Measurements from ENCODE around the gene C14orf119. TPM values are rescaled to one million over a fixed set of nuclear protein-coding genes. Genes with fewer than 3 reads are reported as not detected.

The C14orf119 gene
- total and polyA plus RNA-seq, 2 donors from 2014 or later: 42.8 to 56.6 TPM

DNA sequence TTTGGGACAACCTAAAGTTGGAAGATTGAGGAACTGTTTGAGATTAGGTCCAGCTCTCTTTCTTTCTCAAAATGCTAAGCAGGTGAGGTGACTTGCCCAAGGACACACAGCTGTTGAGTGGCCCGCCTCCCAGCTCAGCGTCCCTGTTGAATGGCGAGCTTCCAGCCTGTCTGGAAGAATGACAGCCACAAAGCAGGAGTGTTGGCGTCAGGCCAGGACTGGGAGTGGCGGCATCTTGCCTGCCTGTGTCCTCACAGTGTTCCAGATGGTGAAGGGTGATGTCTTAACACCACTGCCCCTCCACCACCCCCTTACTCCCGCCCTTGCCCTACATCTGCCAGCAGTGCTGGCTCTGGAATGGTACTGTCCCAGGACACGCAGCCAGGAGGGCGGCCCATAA lies 28.1 kb downstream of the C14orf119 start:
- peak overlapping the region in 1 of 2 donors; percentile 23 for H3K27ac ChIP-seq (ENCODE audit: low read depth in 2 of 2, low read length in 2 of 2)
- no peak overlapping the region for H3K9ac ChIP-seq (ENCODE audit: low read length in 3 of 3)
- H3K27me3 ChIP-seq (ENCODE audit: control insufficient read depth, insufficient read depth, low read length): no peaks in the 10 kb centered on the region
- DNase-seq: peak in 3 of 5 donors; percentile 39 to 76 (median 61)
- H3K36me3 ChIP-seq (ENCODE audit: control insufficient read depth in 2 of 3, insufficient read depth in 3 of 3, low read length in 3 of 3): peaks cover 0 to 16% (median 8%) of the 10 kb centered on the region in 3 donors
- intact Hi-C loops (cut with DNase I): loop anchor here (5.0 kb wide), 1 partner anchor 64 kb away; no protein-coding TSS in a partner anchor
- TF ChIP-seq, protein P1, sequence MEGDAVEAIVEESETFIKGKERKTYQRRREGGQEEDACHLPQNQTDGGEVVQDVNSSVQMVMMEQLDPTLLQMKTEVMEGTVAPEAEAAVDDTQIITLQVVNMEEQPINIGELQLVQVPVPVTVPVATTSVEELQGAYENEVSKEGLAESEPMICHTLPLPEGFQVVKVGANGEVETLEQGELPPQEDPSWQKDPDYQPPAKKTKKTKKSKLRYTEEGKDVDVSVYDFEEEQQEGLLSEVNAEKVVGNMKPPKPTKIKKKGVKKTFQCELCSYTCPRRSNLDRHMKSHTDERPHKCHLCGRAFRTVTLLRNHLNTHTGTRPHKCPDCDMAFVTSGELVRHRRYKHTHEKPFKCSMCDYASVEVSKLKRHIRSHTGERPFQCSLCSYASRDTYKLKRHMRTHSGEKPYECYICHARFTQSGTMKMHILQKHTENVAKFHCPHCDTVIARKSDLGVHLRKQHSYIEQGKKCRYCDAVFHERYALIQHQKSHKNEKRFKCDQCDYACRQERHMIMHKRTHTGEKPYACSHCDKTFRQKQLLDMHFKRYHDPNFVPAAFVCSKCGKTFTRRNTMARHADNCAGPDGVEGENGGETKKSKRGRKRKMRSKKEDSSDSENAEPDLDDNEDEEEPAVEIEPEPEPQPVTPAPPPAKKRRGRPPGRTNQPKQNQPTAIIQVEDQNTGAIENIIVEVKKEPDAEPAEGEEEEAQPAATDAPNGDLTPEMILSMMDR (IDR thresholded peaks at IDR 0.05; ENCODE audit: borderline replicate concordance, extremely low read depth, insufficient read depth): no peak
- peaks cover 5 to 8% (median 5%) of the 10 kb centered on the region in 3 donors for H3K4me1 ChIP-seq (ENCODE audit: control insufficient read depth in 2 of 3, insufficient read depth in 2 of 3, low read depth in 1 of 3, low read length in 3 of 3)
- no peak overlapping the region for H3K4me3 ChIP-seq (ENCODE audit: low read length in 3 of 3)
- no peak for FAIRE-seq
- no peaks in the 10 kb centered on the region for H3K9me3 ChIP-seq (ENCODE audit: control insufficient read depth in 2 of 3, insufficient read depth in 1 of 3, low read length in 3 of 3)

DNA sequence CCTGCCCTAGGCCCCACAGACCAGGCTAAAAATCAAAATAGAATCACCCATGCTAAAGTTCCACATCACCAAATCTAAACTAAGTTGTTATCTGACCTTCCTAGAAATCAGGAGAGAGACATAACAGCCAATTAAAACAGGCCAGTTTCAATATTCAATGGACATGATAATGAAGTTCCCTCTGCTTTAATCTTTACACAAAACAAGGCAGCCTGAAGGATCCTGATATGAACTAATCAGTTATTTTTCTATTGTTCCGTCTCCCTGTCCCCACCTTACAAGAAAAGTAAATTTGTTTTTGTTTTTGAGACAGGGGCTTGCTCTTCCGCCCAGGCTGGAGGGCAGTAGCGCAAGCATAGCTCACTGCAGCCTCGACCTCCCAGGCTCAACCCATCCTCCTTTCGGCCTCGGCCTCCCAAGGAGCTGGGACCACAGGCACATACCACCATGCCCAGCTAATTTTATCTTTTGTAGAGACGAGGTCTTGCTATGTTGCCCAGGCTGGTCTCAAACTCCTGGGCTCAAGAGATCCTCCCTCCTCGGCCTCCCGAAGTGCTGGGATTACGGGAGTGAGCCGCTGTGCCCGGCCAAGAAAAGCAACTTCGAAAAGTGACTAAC lies 29.1 kb downstream of the C14orf119 start:
- DNase-seq (no peak), FAIRE-seq (no peak)
- Histone ChIP-seq H3K9me3 (ENCODE audit: control insufficient read depth in 2 of 3, insufficient read depth in 1 of 3, low read length in 3 of 3) (no peaks in the 10 kb centered on the region), H3K27ac (ENCODE audit: low read depth in 2 of 2, low read length in 2 of 2) (no peak overlapping the region), H3K36me3 (ENCODE audit: control insufficient read depth in 2 of 3, insufficient read depth in 3 of 3, low read length in 3 of 3) (peaks cover 0 to 19% (median 16%) of the 10 kb centered on the region in 3 donors), H3K4me3 (ENCODE audit: low read length in 3 of 3) (no peak overlapping the region), H3K9ac (ENCODE audit: low read length in 3 of 3) (no peak overlapping the region), H3K27me3 (ENCODE audit: control insufficient read depth, insufficient read depth, low read length) (no peaks in the 10 kb centered on the region), H3K4me1 (ENCODE audit: control insufficient read depth in 2 of 3, insufficient read depth in 2 of 3, low read depth in 1 of 3, low read length in 3 of 3) (peaks cover 5 to 8% (median 5%) of the 10 kb centered on the region in 3 donors)
- TF ChIP-seq, protein P1 (IDR thresholded peaks at IDR 0.05; ENCODE audit: borderline replicate concordance, extremely low read depth, insufficient read depth): no peak
- intact Hi-C loops (cut with DNase I): loop anchor here (5.0 kb wide), 1 partner anchor 63 kb away; no protein-coding TSS in a partner anchor

DNA sequence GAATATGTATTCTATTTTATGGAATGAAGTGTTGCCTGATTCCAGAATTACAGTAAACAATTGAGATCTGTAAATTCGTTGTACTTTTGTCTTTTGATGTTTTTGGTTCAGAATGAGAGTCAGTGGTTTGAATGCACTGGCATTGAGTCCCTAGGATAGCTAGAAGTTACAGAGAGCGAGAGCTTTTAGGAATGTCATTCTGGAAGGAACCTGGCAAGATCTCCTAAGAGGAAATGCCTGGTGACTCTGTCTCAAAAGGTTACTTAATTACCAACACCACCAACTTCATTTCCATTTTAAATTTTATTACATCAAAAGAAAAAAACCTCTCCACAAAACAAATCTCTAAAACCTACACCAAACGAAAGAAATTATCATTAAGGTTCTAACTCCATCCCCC lies 29.7 kb downstream of the C14orf119 start:
- FAIRE-seq: no peak
- Histone ChIP-seq H3K36me3 (ENCODE audit: control insufficient read depth in 2 of 3, insufficient read depth in 3 of 3, low read length in 3 of 3) (peaks cover 0 to 22% (median 19%) of the 10 kb centered on the region in 3 donors), H3K4me1 (ENCODE audit: control insufficient read depth in 2 of 3, insufficient read depth in 2 of 3, low read depth in 1 of 3, low read length in 3 of 3) (peaks cover 5 to 8% (median 5%) of the 10 kb centered on the region in 3 donors), H3K27ac (ENCODE audit: low read depth in 2 of 2, low read length in 2 of 2) (no peak overlapping the region), H3K27me3 (ENCODE audit: control insufficient read depth, insufficient read depth, low read length) (no peaks in the 10 kb centered on the region), H3K4me3 (ENCODE audit: low read length in 3 of 3) (no peak overlapping the region), H3K9ac (ENCODE audit: low read length in 3 of 3) (no peak overlapping the region), H3K9me3 (ENCODE audit: control insufficient read depth in 2 of 3, insufficient read depth in 1 of 3, low read length in 3 of 3) (no peaks in the 10 kb centered on the region)
- TF ChIP-seq, protein P1 (IDR thresholded peaks at IDR 0.05; ENCODE audit: borderline replicate concordance, extremely low read depth, insufficient read depth): no peak
- intact Hi-C loops (cut with DNase I): no loop called here
- DNase-seq: no peak

Measured in kidney (tissue), 14 donors.